Spleen (tissue), 11 donors: Measurements from ENCODE around the gene B9D1. TPM values are rescaled to one million over a fixed set of nuclear protein-coding genes. Genes with fewer than 3 reads are reported as not detected.
A peak's percentile ranks its signal among the peaks of the same experiment; 100 is the strongest.

ENCODE experiments used
- DNase-seq: peaks from one replicate; pipeline ENCODE4 v3.0.0-alpha.2; 2020
- H3K27ac ChIP-seq, 8 donors: fragments of 200-600 bp; sonication (generic) in 7 of 8; 1 replicate in 4 of 8; 2 replicates in 4 of 8; pipeline versions ENCODE4 v1.5.0 to v1.8.0; 2016 to 2021; ENCODE audit warnings: inconsistent platforms in 4 of 8, mild to moderate bottlenecking in 4 of 8, moderate library complexity in 1 of 8
- H3K27me3 ChIP-seq, 7 donors: fragments of 200-600 bp; sonication (generic) in 6 of 7; replicated peaks in 1 of 7; 1 replicate in 4 of 7; 2 replicates in 3 of 7; pipeline versions ENCODE4 v1.5.0 to v1.8.0; 2016 to 2021; ENCODE audit warnings: inconsistent platforms in 3 of 7, mild to moderate bottlenecking in 1 of 7
- H3K36me3 ChIP-seq, 6 donors: fragments of 200-600 bp; sonication (generic) in 5 of 6; 1 replicate in 4 of 6; 2 replicates in 2 of 6; pipeline versions ENCODE4 v1.5.0 to v1.8.0; 2016 to 2021; ENCODE audit warnings: inconsistent platforms in 2 of 6
- H3K4me1 ChIP-seq, 6 donors: fragments of 200-600 bp; sonication (generic) in 5 of 6; 1 replicate in 3 of 6; 2 replicates in 3 of 6; pipeline versions ENCODE4 v1.5.0 to v1.8.0; 2016 to 2021; ENCODE audit warnings: inconsistent platforms in 3 of 6
- H3K4me3 ChIP-seq, 8 donors: fragments of 200-600 bp; sonication (generic) in 7 of 8; 1 replicate in 4 of 8; 2 replicates in 4 of 8; pipeline versions ENCODE4 v1.5.0 to v1.8.0; 2016 to 2021; ENCODE audit warnings: inconsistent platforms in 4 of 8, mild to moderate bottlenecking in 4 of 8, moderate library complexity in 2 of 8
- H3K9me3 ChIP-seq, 8 donors: fragments of 200-600 bp; sonication (generic) in 7 of 8; 1 replicate in 4 of 8; 2 replicates in 4 of 8; pipeline versions ENCODE4 v1.5.0 to v1.8.0; 2016 to 2021; ENCODE audit warnings: inconsistent platforms in 4 of 8
- POLR2A ChIP-seq, 3 donors: fragments of 450-650 bp; IDR thresholded peaks; one replicate each; pipeline ENCODE4 v1.5.1; 2017; ENCODE audit warnings: antibody characterized with exemption in 3 of 3, mild to moderate bottlenecking in 1 of 3
- POLR2AphosphoS5 ChIP-seq, 3 donors: sonication (generic); formaldehyde crosslinking; IDR thresholded peaks; one replicate each; pipeline ENCODE4 v1.5.1; 2017; ENCODE audit warnings: antibody characterized with exemption in 3 of 3
- WGBS, 5 donors: extraction: QIAGEN DNeasy Blood & Tissue Kit in 3 of 5; methylation state at CpG; one replicate each; pipeline versions ENCODE4 v1.1.5 to v1.1.7; 2013 to 2018; 5-methylcytosine and 5-hydroxymethylcytosine counted together
- intact Hi-C: fragments of 100-400 bp; cut with DNase I; formaldehyde crosslinking; loops from one replicate; pipeline ENCODE4 v1.15.0; 2023; ENCODE audit warnings: low total_unique reads
- polyA plus RNA-seq, 3 donors: library from polyadenylated mRNA; stranded (reverse); fragments of 200-250 nt; gene quantifications; one replicate each; pipeline ENCODE4 v1.2.1, GENCODE V29; 2013
- total RNA-seq, 7 donors: library from RNA; depleted of rRNA in 3 of 7; stranded (reverse); fragments of >200 nt in 3 of 7; fragmentation: NEBNext Ultra II Directional in 4 of 7; extraction: Animal tissue kit (Norgen Biotek cat#: 25700) in 4 of 7; gene quantifications; one replicate each; pipeline versions ENCODE4 v1.1.0 to v1.2.1, GENCODE V29; 2016 to 2021
- TF ChIP-seq, protein P1 (sequence below), 11 experiments: fragments of 200-600 bp in 7 of 11; fragments of 450-650 bp in 4 of 11; sonication (generic) in 4 of 11; IDR thresholded peaks in 8 of 11; conservative IDR thresholded peaks in 3 of 11; 1 replicate in 7 of 11; 2 replicates in 4 of 11; pipeline versions ENCODE4 v1.4.0 to v1.8.0; 2016 to 2021; ENCODE audit warnings: antibody characterized with exemption in 11 of 11, inconsistent platforms in 4 of 11, mild to moderate bottlenecking in 1 of 11
- donor health status: healthy with polysubstance abuse.
- donor health status: DM: no; HTN: no; CAD: no; lungs with moderate emphysema.
- donor health status: DM: no; HTN: no; CAD: no.
- donor health status: Bipolar disorder and iron deficiency.
- donor health status: healthy.
- donor health status: DM: no; HTN: no; CAD: no.
- donor health status: DM: yes; HTN: yes; CAD: no.

Gene B9D1
- total and polyA plus RNA-seq, 10 donors: 4.3 to 14.1 (median 7.3) TPM

- Histone ChIP-seq H3K36me3 (peaks cover 4 to 73% (median 50%) of the 10 kb centered on the region in 6 donors), H3K9me3 (no peaks in the 10 kb centered on the region), H3K4me1 (peaks cover 8 to 99% (median 58%) of the 10 kb centered on the region in 6 donors), H3K27ac (peak overlapping the region in 5 of 8 donors; percentile 67 to 83 (median 77)), H3K4me3 (no peak overlapping the region), H3K27me3 (peaks cover 0 to 9% (median 0%) of the 10 kb centered on the region in 7 donors)
- TF ChIP-seq POLR2AphosphoS5 (IDR thresholded peaks at IDR 0.05) (no peak), POLR2A (IDR thresholded peaks at IDR 0.05) (no peak)
- TF ChIP-seq, protein P1, sequence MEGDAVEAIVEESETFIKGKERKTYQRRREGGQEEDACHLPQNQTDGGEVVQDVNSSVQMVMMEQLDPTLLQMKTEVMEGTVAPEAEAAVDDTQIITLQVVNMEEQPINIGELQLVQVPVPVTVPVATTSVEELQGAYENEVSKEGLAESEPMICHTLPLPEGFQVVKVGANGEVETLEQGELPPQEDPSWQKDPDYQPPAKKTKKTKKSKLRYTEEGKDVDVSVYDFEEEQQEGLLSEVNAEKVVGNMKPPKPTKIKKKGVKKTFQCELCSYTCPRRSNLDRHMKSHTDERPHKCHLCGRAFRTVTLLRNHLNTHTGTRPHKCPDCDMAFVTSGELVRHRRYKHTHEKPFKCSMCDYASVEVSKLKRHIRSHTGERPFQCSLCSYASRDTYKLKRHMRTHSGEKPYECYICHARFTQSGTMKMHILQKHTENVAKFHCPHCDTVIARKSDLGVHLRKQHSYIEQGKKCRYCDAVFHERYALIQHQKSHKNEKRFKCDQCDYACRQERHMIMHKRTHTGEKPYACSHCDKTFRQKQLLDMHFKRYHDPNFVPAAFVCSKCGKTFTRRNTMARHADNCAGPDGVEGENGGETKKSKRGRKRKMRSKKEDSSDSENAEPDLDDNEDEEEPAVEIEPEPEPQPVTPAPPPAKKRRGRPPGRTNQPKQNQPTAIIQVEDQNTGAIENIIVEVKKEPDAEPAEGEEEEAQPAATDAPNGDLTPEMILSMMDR (IDR thresholded peaks at IDR 0.05 in 8 of 11, conservative IDR thresholded peaks at IDR 0.05 in 3 of 11): no peak
- DNase-seq: peak; percentile 59
- intact Hi-C loops: no loop called here
- 85 to 90% (median 88%) methylated on average over 5 to 6 of the region's 6 CpGs for WGBS, 5 donors
Measured at GRCh38 chr17:19383681-19384470, 21.4 kb upstream of the B9D1 start.

- peak in 2 of 3 donors; percentile 12 to 13 for TF ChIP-seq POLR2AphosphoS5 (IDR thresholded peaks at IDR 0.05)
- TF ChIP-seq POLR2A (IDR thresholded peaks at IDR 0.05): no peak
- peaks cover 10 to 93% (median 58%) of the 10 kb centered on the region in 6 donors for H3K4me1 ChIP-seq
- intact Hi-C loops: no loop called here
- H3K4me3 ChIP-seq: no peak overlapping the region
- DNase-seq: peak; percentile 60
- H3K27ac ChIP-seq: peak overlapping the region in 2 of 8 donors; percentile 13 to 77
- peaks cover 4 to 73% (median 50%) of the 10 kb centered on the region in 6 donors for H3K36me3 ChIP-seq
- H3K27me3 ChIP-seq: peaks cover 0 to 9% (median 0%) of the 10 kb centered on the region in 7 donors
- H3K9me3 ChIP-seq: no peaks in the 10 kb centered on the region
- 87 to 94% (median 92%) methylated on average over 12 to 13 of the region's 13 CpGs for WGBS, 5 donors
Measured at GRCh38 chr17:19382531-19383444, 20.3 kb upstream of the B9D1 start.

GRCh38 chr17:19381741-19382444, 19.4 kb upstream of the B9D1 start:
- peak; percentile 74 for DNase-seq
- Histone ChIP-seq H3K27me3 (peaks cover 0 to 3% (median 0%) of the 10 kb centered on the region in 7 donors), H3K4me3 (no peak overlapping the region), H3K4me1 (peaks cover 7 to 90% (median 58%) of the 10 kb centered on the region in 6 donors), H3K27ac (no peak overlapping the region), H3K9me3 (no peaks in the 10 kb centered on the region), H3K36me3 (peaks cover 4 to 73% (median 50%) of the 10 kb centered on the region in 6 donors)
- 95 to 96% (median 96%) methylated on average over 25 to 31 of the region's 31 CpGs for WGBS, 5 donors
- no peak for TF ChIP-seq POLR2A (IDR thresholded peaks at IDR 0.05)
- TF ChIP-seq, protein P1 (IDR thresholded peaks at IDR 0.05 in 8 of 11, conservative IDR thresholded peaks at IDR 0.05 in 3 of 11): no peak
- peak in 1 of 3 donors; percentile 19 for TF ChIP-seq POLR2AphosphoS5 (IDR thresholded peaks at IDR 0.05)
- intact Hi-C loops: no loop called here

DNA sequence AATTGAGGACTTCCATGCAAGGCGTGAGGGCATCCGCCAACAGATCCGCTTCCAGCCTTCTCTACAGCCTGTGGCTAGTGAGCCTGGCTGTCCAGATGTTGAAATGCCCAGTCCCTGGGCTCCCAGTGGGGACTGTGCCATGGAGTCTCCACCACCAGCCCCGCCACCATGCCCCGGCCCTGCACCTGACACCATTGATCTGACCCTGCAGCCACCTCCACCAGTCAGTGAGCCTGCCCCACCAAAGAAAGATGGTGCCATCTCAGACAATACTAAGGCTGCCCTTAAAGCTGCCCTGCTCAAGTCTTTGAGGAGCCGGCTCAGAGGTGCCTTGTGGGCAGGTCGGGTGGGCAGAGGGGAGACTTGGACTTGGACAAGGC, 18.8 kb upstream of the B9D1 start:
- intact Hi-C loops: no loop called here
- TF ChIP-seq, protein P1 (IDR thresholded peaks at IDR 0.05 in 8 of 11, conservative IDR thresholded peaks at IDR 0.05 in 3 of 11): no peak
- no peak for TF ChIP-seq POLR2A (IDR thresholded peaks at IDR 0.05)
- no peak for TF ChIP-seq POLR2AphosphoS5 (IDR thresholded peaks at IDR 0.05)
- 93 to 100% (median 96%) methylated on average over 6 to 7 of the region's 7 CpGs for WGBS, 5 donors
- Histone ChIP-seq H3K4me1 (peaks cover 7 to 90% (median 57%) of the 10 kb centered on the region in 6 donors), H3K4me3 (no peak overlapping the region), H3K27ac (no peak overlapping the region), H3K27me3 (no peaks in the 10 kb centered on the region), H3K36me3 (peaks cover 4 to 73% (median 50%) of the 10 kb centered on the region in 6 donors), H3K9me3 (no peaks in the 10 kb centered on the region)
- no peak for DNase-seq
